HFFc6 (cell line): Measurements from ENCODE around the gene KRTAP10-11. TPM values are rescaled to one million over a fixed set of nuclear protein-coding genes. Genes with fewer than 3 reads are reported as not detected.

ENCODE experiments used
- DNase-seq: peaks from one replicate; pipeline ENCODE4 v3.0.0-alpha.2; 2018
- H3K27ac Mint-ChIP-seq: 2 replicates; pipeline ENCODE4 v1.8.0; 2020; ENCODE audit warnings: mild to moderate bottlenecking, mixed read lengths
- H3K27me3 Mint-ChIP-seq: 2 replicates; pipeline ENCODE4 v1.8.0; 2021; ENCODE audit warnings: mild to moderate bottlenecking, moderate library complexity, mixed read lengths; ENCODE audit not compliant: insufficient read depth
- H3K36me3 Mint-ChIP-seq: 2 replicates; pipeline ENCODE4 v1.8.0; 2021; ENCODE audit warnings: low read depth, mixed read lengths
- H3K4me1 Mint-ChIP-seq: 2 replicates; pipeline ENCODE4 v1.8.0; 2020; ENCODE audit warnings: low read depth, mixed read lengths
- H3K4me3 Mint-ChIP-seq: 2 replicates; pipeline ENCODE4 v1.8.0; 2020; ENCODE audit warnings: mild to moderate bottlenecking, moderate library complexity, mixed read lengths
- H3K9me3 Mint-ChIP-seq: 2 replicates; pipeline ENCODE4 v1.8.0; 2020; ENCODE audit warnings: mild to moderate bottlenecking, mixed read lengths
- total RNA-seq, 6 experiments: library from RNA; stranded (reverse); fragmentation: NEBNext Ultra II Directional; extraction: Animal tissue kit (Norgen Biotek cat#: 25700); gene quantifications; 2 replicates in 1 of 6; 3 replicates in 5 of 6; pipeline ENCODE4 v1.2.3, GENCODE V29; 2021
- TF ChIP-seq, protein P1 (sequence below): fragments of 200-600 bp; sonication (generic); IDR thresholded peaks from 2 replicates; pipeline ENCODE4 v1.5.0; 2021; ENCODE audit warnings: antibody characterized with exemption, mild to moderate bottlenecking

KRTAP10-11 gene
- total RNA-seq, 6 experiments from 2014 or later: not detected

DNA sequence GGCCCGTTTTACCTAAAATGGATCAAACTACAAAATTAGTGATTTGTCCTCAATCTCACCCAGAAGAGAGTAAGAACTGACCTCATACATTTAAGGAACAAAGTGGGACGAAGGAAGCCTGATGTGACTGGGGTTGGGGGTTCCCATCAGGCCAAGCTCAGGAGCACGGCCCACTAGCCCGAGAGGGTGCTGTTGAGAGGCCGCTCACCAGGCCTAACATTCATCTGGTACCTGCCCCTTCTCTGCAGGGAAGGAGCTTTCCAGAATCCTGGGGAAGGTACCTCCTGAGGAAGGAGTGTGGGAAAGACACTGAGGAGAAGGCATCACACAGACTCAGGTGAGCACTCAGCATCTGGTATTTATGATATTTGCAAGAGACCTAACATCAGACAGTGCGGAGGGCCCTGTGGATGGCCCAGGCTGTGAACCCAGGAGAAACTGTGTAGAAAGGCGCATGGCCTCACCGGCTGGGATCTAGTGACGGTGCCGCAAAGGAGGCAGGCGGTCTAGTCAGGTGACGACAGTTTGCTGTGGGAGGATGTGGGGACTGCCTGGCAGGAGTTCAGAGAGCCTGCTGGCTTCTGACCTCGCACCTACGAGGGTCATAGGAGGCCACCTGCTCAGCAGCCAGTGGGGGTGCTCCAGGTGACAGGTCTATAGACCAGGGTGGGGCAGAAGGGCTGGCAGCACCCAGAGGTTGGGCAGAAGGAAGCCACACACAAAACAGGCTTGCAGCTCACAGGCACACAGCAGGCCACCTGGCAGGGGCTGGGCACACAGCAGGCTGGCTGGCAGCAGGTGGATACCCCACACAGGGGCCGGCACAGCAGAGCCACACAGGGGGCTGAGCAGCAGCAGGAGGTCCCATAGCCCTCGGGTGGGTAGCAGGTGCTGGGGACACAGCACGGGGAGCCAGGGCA lies 7.7 kb downstream of the KRTAP10-11 start:
- Mint-ChIP-seq H3K27me3 (peaks cover 23% of the 10 kb centered on the region), H3K27ac (no peak overlapping the region), H3K36me3 (no peaks in the 10 kb centered on the region), H3K4me3 (no peak overlapping the region), H3K9me3 (peaks cover 43% of the 10 kb centered on the region; the same call in 1 of the 2 replicates), H3K4me1 (no peaks in the 10 kb centered on the region)
- no peak for DNase-seq
- TF ChIP-seq, protein P1, sequence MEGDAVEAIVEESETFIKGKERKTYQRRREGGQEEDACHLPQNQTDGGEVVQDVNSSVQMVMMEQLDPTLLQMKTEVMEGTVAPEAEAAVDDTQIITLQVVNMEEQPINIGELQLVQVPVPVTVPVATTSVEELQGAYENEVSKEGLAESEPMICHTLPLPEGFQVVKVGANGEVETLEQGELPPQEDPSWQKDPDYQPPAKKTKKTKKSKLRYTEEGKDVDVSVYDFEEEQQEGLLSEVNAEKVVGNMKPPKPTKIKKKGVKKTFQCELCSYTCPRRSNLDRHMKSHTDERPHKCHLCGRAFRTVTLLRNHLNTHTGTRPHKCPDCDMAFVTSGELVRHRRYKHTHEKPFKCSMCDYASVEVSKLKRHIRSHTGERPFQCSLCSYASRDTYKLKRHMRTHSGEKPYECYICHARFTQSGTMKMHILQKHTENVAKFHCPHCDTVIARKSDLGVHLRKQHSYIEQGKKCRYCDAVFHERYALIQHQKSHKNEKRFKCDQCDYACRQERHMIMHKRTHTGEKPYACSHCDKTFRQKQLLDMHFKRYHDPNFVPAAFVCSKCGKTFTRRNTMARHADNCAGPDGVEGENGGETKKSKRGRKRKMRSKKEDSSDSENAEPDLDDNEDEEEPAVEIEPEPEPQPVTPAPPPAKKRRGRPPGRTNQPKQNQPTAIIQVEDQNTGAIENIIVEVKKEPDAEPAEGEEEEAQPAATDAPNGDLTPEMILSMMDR: no peak

DNA sequence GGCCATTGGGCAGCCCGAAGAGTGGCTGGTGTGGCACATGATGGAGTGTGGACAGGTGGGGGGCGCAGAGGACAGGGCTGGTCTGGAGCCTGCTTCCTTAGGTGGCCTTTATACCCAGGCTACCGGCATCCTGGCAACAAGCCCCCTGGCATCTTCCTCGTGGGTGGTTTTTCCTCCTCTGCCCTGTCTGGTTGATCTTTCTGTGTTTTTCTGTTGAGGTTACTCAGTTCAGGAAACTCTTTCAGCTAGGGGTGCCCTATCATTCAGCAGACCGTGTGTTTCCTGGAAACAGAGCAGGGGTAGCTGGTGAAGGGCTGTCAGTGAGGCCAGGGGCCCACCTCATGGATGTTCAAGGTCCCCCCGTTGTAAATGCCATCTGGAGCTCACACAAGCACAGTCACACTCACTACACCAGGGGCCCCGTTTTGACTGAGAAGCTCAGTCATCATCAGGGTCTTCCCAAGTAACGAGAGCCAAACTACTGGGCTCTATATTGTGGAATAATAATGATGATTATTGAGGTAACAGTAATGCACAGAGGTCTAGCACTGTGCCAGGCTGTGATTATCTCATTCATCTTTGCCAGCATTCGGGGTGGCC lies 8.5 kb downstream of the KRTAP10-11 start, which contains the start of gene KRTAP12-4:
KRTAP12-4 (minus strand) TSS at position 84 of the 600 bp plus-strand sequence; CDS start at position 39, 45 bp downstream.
- Mint-ChIP-seq H3K27ac (no peak within 1 kb of the TSS), H3K4me1 (no peaks in the 10 kb centered on the region), H3K9me3 (peaks cover 41% of the 10 kb centered on the region; the same call in 1 of the 2 replicates), H3K27me3 (peaks cover 23% of the 10 kb centered on the region), H3K36me3 (no peaks in the 10 kb centered on the region), H3K4me3 (no peak within 1 kb of the TSS)
- TF ChIP-seq, protein P1: no peak
- DNase-seq: no peak

DNA sequence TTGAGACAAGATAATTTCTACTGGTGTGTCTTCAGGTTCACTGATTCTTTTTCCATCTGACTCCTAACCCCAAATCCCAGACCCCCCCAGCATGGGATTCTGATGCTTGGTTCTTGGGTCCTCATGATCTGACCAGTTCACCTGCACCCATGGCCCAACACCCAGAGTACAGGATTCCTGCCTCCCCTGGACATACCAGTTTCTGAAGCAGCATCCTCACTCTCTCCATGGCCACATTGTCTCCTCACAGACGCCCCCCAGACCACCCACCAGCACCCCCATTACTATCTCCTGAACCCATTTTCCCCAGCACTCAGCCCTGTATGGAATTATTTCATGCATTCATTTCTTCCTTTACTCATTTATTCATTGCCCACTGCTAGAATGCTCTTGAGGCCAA lies 10.7 kb downstream of the KRTAP10-11 start:
- H3K27me3 Mint-ChIP-seq: peaks cover 21% of the 10 kb centered on the region
- TF ChIP-seq, protein P1: no peak

DNA sequence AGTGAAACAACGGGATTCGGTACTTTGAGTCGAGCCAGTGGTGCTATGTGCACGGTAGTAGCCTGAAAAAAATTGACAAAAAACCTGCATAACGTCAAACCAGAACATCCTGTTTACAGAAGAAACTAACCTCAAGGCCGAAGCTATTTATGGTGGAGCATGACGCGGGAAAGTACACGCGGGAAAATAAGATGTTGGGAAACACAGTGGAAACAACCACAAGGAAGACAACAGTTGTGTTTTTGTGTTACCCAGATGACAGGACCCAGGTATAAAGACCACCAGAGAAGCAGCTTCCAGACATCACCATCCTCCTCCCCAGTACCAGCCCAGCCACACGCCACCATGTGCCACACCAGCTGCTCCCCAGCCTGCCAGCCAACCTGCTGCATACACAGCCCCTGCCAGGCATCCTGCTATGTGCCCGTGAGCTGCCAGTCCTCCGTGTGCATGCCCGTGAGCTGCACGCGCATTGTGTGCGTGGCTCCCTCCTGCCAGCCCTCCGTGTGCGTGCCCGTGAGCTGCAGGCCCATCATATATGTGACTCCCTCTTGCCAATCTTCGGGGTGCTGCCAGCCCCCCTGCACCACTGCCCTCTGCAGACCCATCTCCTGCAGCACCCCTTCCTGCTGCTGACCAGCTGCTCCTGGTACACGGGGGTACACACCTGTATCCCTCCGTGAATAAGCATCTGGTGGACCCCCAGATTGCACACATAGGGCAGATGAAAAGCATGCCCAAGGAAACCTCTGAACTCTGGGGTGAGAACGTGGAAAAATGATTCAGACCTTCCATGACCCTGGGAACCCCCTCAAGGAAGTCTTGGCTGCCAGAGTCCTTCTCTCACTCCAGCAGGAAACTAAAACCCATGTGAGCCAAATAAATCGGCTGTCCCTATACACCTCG lies 11.7 kb downstream of the KRTAP10-11 start, which contains the start of gene KRTAP12-3:
KRTAP12-3 (plus strand) TSS at position 298 of the 906 bp plus-strand sequence; CDS start at position 346, 48 bp downstream.
- H3K9me3 Mint-ChIP-seq: peaks cover 31% of the 10 kb centered on the region; the same call in 1 of the 2 replicates
- no peaks in the 10 kb centered on the region for H3K36me3 Mint-ChIP-seq
- H3K27me3 Mint-ChIP-seq: peaks cover 21% of the 10 kb centered on the region
- no peaks in the 10 kb centered on the region for H3K4me1 Mint-ChIP-seq
- DNase-seq: no peak
- H3K4me3 Mint-ChIP-seq: no peak within 1 kb of the TSS
- no peak within 1 kb of the TSS for H3K27ac Mint-ChIP-seq
- TF ChIP-seq, protein P1: no peak

More for the DNA sequence above, 10.7 kb downstream of the KRTAP10-11 start:
- H3K4me3 Mint-ChIP-seq: no peak overlapping the region
- DNase-seq: no peak
- H3K9me3 Mint-ChIP-seq: peaks cover 37% of the 10 kb centered on the region; the same call in 1 of the 2 replicates
- H3K4me1 Mint-ChIP-seq: no peaks in the 10 kb centered on the region
- no peak overlapping the region for H3K27ac Mint-ChIP-seq
- H3K36me3 Mint-ChIP-seq: no peaks in the 10 kb centered on the region

DNA sequence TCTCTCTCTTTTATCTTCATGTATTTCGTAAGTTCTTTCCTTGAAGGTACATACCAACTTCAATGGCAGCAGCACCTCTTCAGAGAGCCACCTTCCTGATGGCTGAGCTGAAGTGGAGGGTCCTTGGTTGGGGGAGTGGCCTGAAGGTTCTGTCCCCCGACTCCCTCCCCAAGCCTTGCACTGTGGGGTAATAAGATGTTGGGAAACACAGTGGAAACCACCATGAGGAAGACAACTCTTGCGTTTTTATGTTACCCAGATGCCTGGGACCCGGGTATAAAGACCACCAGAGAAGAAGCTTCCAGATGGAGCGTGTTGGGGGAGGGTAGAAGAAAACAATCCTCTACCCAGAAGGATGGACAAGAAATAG lies 12.3 kb downstream of the KRTAP10-11 start:
- Mint-ChIP-seq H3K4me1 (no peaks in the 10 kb centered on the region), H3K9me3 (peaks cover 27% of the 10 kb centered on the region; the same call in 1 of the 2 replicates), H3K4me3 (no peak overlapping the region), H3K36me3 (no peaks in the 10 kb centered on the region), H3K27me3 (peaks cover 20% of the 10 kb centered on the region), H3K27ac (no peak overlapping the region)
- DNase-seq: no peak
- TF ChIP-seq, protein P1: no peak
